GM12874 (cell line): ENCODE results near the gene SLC20A1.

Experiments
- TF ChIP-seq, protein P1 (sequence below): IDR thresholded peaks from 2 replicates; pipeline ENCODE4 v1.5.1; 2011; ENCODE audit warnings: low read depth, mild to moderate bottlenecking, control low read depth, low read length, moderate library complexity; ENCODE audit not compliant: insufficient read depth

The SLC20A1 gene

DNA sequence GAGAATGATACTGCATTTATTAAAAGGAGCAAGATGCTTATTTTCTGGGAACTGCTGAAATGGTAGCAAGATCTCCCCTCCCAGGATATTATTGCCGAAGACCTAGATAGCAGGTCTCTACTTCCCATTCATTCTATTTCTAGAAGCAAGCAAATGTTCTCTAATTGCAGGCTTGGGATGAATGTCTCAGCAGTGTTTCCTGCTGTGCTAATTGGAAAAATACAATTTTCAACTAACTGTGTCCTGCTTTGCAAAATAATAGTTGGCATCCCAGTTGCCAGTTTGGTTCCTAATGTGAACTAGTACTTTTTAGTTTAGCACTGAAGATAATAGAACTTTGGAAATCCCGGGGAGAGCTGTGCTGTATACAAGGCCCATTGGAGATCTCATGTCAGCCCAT lies 26.1 kb downstream of the SLC20A1 start:
- TF ChIP-seq, protein P1, sequence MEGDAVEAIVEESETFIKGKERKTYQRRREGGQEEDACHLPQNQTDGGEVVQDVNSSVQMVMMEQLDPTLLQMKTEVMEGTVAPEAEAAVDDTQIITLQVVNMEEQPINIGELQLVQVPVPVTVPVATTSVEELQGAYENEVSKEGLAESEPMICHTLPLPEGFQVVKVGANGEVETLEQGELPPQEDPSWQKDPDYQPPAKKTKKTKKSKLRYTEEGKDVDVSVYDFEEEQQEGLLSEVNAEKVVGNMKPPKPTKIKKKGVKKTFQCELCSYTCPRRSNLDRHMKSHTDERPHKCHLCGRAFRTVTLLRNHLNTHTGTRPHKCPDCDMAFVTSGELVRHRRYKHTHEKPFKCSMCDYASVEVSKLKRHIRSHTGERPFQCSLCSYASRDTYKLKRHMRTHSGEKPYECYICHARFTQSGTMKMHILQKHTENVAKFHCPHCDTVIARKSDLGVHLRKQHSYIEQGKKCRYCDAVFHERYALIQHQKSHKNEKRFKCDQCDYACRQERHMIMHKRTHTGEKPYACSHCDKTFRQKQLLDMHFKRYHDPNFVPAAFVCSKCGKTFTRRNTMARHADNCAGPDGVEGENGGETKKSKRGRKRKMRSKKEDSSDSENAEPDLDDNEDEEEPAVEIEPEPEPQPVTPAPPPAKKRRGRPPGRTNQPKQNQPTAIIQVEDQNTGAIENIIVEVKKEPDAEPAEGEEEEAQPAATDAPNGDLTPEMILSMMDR = no peak

DNA sequence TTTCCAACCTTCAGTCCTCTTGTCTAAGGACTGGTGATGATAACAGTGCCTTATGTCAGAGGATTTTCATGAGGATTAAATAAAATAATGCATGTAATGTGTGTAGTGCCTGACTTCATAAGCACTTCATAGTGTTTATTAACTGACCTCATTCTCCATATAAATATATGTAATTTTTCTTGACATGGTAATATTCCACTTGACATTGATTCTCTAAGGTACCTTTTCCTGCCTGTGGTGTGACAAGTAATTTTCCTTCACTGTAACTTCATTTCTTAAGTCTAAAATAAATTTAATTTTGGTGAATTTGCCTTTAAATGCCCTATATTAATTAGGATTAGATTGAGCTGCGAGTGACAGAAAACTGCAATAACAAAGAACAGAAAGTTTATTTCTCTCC lies 27.3 kb downstream of the SLC20A1 start:
- TF ChIP-seq, protein P1 = no peak

DNA sequence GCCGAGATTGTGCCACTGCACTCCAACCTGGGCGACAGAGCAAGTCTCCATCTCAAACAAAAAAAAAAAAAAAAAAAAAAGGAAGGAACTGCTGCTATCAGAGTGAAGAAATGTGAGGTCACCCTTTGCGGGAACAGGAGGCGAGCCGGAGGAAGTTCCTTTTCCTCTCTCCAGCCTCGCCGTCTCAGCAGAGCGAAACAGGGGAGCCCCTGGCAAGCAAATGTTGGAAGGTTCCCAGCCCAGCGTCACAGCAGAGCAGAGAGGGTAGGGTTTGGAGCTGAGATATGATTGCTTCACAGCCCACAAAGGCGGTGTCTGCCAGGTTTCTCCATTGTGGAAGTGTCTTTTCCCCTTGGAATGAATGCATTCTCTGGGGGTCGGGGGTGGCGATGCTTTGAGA lies 28.5 kb downstream of the SLC20A1 start:
- TF ChIP-seq, protein P1 = no peak

DNA sequence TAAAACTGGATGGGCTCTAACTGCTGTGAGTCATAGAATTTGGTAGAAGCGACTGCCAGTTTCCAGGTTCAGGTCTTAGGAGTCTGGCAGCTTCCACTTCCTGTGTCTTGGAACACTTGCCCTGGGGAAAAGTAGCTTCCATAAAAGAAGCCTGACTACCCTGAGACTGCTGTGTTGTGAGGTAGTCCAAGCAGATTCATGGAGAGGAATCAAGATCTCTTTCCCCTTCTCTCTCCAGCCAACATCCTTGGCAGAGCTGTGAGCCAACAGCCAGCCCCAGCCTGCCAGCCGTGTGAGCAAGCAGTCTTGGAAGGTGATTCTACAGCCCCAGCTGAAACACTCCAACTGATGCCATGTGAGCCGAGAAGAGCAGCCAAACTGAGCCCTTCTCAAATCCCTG lies 33.7 kb downstream of the SLC20A1 start:
- TF ChIP-seq, protein P1 = no peak

DNA sequence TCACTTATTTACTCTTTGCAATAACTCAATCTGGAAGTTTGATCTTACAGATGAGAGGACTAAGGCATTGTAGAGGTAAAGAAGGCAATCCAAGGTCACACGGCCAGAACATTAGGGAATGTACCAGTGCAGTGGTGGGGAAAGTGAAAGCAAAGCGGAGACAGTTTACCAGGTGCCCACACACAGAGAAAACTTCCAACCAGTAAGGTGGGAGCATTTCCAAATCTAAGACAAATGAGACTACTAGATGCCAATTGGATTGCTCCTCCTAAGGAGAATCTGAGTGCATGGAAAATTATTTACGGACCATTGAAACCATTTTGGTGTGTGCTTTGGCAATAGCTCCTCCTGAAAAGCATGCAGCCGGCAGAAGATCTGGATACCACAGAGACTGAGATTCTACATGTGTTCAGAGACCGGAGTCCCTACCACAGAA lies 34.9 kb downstream of the SLC20A1 start:
- TF ChIP-seq, protein P1 = no peak

DNA sequence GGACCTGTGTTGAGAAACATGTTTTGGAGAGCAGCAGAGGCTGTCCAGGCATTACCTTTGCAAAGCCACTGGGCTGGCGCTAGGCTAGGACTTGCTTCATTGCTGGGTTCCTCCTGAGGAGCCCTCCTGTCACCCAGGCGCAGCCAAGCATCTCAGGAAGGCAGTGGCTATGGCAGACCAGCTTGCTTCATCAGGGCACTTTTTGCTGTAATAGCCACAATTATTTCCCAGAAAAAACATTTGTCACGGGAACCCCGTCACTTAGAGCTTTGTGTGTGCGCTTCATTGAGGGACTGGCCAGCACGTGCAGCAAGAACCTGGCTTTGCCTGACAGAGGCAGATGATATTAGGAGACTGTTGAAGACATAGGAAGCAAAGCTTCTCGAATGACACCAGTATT lies 36.4 kb downstream of the SLC20A1 start:
- TF ChIP-seq, protein P1 = no peak

DNA sequence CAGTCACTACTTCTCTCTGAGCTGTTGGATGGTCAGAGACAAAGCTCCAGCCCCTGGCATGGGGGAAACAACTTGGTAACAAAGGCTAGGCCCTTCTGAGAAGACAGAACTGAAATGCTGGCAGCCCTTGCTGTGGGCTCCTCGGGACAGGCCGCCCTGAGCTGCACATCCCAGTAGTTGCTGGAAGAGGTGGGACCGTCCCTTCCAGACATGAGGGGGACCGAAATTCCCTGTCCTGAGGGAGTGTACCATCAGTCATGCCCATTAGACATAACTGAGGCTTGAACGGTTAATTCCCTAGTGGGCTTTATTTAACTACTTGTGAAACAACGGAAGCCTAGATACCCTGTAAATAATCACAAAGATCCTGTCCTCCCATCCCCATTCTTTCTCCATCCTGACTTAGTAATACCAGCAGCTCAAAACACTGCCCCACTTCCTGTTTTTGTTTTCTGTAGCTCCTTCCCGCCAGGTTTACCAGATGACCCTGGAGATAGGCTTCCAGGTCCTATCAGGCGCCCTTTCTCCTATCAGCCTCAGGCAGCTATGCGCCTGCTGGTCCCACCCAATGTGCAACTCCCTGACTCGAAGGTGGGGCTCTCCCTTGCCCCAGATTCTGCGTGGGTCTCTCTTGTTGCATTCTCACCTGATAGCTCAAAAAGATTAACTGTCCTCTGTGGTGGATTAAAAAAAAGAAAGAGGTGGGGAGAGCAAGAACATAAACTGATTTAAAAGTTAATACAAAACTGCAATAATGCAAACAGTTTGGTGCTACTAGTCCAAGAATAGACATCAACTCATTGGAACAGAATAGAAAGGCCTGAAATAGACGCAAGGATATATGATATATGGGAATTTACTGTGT lies 38.0 kb downstream of the SLC20A1 start:
- TF ChIP-seq, protein P1 = no peak
